Kidney capillary endothelial cell (primary cell): ENCODE measurements around the gene TYK2.

Experiments used
- DNase-seq: peaks from one replicate; pipeline ENCODE4 v3.0.0-alpha.2; 2018; ENCODE audit warnings: low spot score

The TYK2 gene

DNA sequence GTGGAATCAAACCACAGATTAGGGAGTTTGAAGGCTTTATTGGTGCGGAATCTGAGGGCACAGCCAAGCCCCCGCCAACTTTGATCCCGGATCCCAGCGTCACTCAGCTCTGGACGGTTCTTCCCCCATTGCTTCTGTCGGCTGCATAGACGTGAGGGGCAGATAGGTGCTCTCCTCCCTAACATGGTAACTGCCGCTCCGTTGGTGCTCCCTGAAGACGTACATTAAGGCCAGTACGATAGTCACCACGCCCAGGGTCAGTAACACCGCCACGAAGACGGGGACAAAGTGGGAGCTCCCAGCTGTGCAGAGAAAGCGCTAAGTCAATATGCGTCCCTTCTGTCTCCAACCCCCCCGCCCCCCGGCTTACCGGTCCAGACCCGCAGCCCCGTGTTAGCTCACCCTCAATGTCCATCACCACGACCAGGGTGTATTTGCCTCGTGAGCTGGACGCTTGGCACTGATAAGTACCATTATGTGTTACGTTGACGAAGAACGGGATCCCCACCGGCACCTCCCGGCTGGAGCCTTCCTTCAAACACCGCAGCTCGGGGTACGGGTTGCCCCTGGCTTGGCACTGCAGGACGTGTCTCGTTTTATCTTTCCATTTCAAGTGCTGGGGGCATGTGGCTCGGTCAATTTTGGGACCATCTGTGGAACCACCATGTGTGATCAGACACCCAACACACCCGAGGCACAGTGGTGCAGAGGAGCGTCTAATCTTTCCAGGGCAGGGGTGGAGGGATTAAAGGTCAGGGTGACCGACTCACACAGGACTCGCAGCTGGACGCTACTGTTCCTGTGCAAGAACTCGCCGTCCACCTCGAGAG lies 46.4 kb downstream of the TYK2 start:
- peak; percentile 15 for DNase-seq

DNA sequence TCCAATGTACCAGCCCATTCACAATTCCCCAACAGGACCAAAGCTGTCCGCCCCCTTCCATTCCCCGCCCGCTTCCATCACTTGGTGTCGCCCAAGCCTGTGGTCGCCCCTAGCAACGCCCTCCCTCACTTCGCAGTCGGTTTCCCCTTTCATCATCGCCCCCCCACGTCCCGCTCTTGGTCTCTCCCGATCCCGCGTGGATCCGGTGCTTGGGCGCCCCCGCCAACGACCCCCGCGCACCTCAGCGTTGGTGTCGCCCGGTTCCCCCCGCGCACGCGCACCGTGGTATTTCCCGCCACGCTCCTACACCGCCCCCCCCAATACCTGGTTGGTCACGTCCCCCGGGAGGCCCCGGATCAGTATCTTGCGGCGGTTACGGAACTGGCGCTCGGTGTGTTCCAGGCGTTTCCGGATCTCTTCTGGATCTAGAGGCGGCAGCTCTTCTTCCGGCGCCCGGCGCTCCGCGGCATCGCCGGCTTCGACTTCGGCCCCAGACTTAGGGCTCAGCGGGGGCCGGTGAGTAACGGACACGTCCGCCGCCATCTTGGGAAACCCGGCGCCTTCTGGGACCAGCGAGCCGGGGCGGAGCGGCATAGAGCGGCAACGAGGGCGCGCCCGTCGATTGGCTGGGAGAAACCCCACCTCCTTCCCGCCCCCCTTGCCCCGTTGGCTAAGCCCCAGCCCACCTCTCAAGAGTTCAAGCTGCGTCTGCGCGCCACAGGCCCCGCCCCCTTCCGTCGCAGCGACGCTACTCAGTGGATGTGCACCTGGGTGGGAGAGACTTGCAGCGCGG lies 47.2 kb downstream of the TYK2 start, which contains the start of gene RAVER1:
RAVER1 (minus strand) TSS at position 565 of the 793 bp plus-strand sequence; CDS start at position 543, 22 bp downstream.
- DNase-seq: peak; percentile 96

GRCh38 chr19:10332158-10332964 lies 48.0 kb downstream of the TYK2 start:
- no peak for DNase-seq

- DNase-seq: no peak
Measured at GRCh38 chr19:10329555-10329954, 50.8 kb downstream of the TYK2 start.

- no peak for DNase-seq
Measured at GRCh38 chr19:10328558-10329429, 51.6 kb downstream of the TYK2 start.

DNA sequence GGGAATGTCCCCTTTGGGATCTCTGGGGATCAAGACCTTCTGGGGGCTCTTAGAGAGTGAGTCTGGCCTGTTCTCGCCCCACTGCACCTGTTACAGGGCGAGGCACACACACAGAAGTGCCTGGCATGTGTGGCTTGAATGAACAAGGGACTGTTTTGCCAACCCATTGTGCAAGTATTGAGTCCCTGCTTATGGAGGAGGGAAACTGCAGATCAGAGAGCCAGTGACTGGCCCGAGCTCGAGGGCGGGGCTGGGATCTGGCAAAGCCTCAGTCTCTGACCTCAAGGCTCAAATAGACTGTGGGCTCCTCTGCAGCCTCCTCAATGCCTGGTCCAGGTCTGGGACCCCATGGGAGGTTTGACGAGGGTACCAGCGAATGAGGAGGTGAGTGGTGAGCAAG lies 52.6 kb downstream of the TYK2 start:
- no peak for DNase-seq

GRCh38 chr19:10325732-10326131 lies 54.6 kb downstream of the TYK2 start:
- DNase-seq: no peak

- no peak for DNase-seq
Measured at GRCh38 chr19:10321874-10322835, 58.2 kb downstream of the TYK2 start.

DNA sequence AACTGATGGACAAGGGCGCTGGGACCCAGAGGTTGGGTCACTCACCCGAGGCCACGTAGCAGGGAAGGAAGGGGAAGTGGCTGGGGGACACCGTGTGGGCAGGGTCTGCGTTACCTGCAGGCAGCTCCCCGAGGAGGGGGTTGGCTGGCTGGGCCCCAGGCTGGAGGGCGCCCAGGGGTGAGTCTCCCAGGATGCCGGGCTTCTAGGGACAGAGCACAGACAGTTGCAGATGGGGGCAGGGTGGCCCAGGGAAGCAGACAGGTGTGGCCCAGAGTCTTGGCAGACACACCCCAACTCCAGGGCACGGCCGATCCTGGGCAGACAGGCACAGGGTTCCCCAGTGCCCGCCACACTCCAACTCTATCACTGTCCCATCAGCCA lies 59.0 kb downstream of the TYK2 start:
- no peak for DNase-seq

GRCh38 chr19:10320602-10321416 lies 59.6 kb downstream of the TYK2 start:
- DNase-seq: no peak

DNA sequence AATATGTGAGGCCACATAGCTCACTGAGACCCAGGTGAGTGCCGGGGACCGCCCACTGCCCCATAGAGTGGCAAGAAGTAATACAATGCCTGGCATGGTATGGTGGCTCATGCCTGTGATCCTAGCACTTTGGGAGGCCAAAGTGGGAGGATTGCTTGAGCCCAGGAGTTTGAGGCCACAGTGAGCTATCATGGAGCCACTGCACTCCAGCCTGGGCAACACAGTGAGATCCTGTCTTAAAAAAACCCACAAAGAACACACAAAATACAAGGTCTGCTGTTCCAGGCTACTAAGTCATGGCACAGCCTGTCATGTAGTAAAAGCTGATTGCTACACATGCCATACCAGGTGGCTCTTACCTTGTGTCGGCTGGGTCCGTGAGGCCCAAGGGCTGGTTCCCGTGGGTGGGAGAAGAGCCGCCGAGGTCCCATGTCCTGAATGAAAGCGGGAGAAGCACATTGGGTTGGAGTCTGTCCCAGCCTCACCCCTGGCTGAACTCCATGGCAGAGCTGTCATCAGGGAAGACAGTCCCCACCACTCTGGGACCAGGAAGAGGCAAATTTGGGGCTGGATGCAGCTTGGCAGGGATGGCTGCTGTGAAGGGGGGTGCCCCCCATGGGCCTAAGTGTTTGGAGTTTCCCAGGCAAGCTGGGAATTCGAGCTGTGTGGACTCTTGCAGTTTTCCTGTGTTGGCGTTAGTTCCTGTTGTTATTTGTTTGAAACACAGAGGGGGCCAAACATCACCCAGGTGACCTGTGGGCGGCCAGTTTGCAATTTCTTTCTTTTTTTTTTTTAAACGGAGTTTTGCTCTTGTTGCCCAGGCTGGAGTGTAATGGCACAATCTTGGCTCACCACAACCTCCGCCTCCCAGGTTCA lies 61.3 kb downstream of the TYK2 start:
- DNase-seq: no peak

DNA sequence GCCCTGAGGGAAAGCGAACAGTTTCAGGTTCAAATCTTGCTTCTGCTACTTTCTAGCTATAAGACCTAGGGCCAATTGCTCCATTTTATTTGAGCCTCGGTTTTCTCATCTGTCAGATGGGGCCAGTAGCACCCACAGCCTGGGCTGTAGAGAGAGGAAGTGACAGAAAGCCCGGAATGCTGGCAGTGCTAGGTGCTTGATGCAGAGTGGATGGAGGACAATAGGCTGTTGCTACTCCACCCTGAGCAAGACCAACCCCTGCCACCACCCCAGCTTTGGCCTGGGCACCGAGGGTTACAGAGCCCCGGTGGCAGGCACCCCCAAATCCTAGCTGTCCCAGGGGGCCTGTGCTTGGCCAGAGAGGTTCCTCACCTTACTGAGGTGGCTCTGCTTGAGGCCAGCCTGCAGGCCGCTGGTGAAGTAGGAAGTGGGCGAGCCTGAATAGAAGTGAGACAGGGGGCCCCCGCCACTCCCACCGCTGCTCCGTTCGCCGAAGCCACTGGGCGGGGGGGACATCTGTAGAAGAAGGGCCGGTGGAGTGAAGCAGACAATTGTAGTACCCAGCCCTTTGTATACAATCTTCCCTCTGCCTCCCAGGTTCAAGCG lies 62.4 kb downstream of the TYK2 start:
- DNase-seq: no peak

DNA sequence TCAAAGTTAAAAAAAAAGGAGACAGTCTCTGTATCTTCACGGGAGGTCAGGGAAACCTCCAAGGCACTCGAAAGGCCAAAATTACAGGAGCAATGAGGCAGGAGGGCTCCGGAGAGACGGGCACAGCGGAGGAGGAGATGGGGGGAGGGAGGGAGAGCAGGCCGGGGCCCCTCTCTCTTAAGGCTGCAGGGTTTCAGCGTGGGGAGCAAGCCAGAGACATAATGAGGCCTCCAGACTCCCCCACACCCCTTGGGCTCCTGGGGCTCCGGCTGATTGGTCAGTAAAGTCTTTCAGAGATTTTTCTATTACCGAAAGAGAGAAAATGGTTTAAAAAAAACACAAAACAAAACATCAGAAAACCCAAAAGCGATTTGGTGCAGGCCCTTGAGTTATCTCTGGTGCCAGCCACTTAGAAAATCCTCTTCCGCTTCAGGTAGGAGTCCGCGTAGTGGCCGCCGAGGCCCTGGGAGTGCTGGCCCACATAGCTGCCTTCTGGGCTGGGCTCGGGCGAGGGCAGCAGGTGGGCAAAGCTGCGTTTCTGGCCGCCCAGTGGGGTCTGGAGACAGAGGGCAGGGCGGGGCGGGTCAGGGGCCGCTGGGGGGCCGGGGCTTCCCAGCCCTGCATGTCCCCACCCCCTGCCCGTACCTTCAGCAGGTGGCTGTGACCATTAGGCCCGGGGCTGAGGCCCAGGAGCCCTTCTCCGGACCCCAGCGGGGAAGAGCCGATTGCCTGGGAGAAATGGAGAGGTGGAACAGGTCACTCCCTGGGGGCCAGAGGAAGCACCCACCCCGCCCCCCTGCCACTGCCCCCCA lies 63.1 kb downstream of the TYK2 start:
- DNase-seq: no peak

- no peak for DNase-seq
Measured at GRCh38 chr19:10316229-10317044, 63.9 kb downstream of the TYK2 start.

DNA sequence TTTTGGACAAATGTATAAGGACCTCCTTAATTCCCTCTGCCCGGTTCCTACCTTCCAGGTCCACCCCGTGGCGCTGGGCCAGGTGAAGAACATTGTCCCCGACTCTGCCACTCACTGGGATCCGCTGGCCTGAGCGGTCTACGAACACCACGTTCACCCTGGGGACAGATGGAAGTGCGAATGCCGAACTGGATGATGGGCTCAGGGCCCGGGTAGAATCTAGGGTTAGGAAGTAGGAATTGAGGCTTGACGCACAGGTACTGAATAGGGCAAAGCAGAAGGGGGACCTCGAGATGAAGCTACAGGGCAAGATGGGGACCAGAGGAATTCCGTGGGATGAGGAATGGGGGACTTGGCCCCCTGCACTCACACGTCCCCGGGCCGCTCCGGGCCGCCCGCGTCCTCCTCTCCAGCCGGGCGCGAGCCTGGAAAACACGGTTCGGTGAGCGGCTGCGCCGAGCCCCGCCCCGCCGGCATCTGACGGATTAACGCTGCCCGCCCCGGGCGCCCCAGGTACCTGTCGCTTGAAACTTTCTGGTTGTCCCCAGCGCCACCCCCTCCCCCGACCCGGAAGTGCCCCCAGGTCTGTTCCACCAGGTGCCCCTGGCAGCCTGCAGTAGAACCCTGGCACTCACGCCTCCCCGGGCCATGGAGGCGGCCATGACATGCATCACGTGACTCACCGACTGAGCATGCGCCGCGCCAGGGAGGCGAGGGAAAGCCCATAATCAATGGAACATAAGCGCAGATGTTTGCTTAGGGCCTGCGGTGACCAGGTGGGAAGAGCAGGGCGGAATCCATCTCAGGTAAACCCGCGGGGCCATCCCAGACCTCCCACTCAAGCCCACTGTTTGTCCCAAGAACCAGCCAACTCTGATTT lies 64.8 kb downstream of the TYK2 start, which contains the start of gene FDX2:
FDX2 (minus strand) TSS at position 681 of the 880 bp plus-strand sequence; CDS start at position 662, 19 bp downstream.
- peak; percentile 72 for DNase-seq
